Activated naive CD8-positive, alpha-beta T cell (primary cell): ENCODE measurements around the gene PCDHGC3.

ENCODE experiments used
- H3K27ac Mint-ChIP-seq: one replicate; pipeline ENCODE4 v1.8.0; 2021; ENCODE audit warnings: mixed read lengths
- H3K27me3 Mint-ChIP-seq: one replicate; pipeline ENCODE4 v1.8.0; 2021; ENCODE audit warnings: mixed read lengths
- H3K36me3 Mint-ChIP-seq: one replicate; pipeline ENCODE4 v1.8.0; 2021; ENCODE audit warnings: mixed read lengths
- H3K4me1 Mint-ChIP-seq: one replicate; pipeline ENCODE4 v1.8.0; 2021; ENCODE audit warnings: low read depth, mixed read lengths
- H3K4me3 Mint-ChIP-seq: one replicate; pipeline ENCODE4 v1.8.0; 2021; ENCODE audit warnings: mild to moderate bottlenecking, mixed read lengths
- H3K9me3 Mint-ChIP-seq: one replicate; pipeline ENCODE4 v1.8.0; 2021; ENCODE audit warnings: low read depth, mixed read lengths

PCDHGC3 gene

GRCh38 chr5:141510160-141510559 is 34.4 kb downstream of the PCDHGC3 start:
- H3K27me3 Mint-ChIP-seq = no peaks in the 10 kb centered on the region
- peaks cover 29% of the 10 kb centered on the region for H3K4me1 Mint-ChIP-seq
- no peaks in the 10 kb centered on the region for H3K9me3 Mint-ChIP-seq
- H3K4me3 Mint-ChIP-seq = no peak overlapping the region
- no peak overlapping the region for H3K27ac Mint-ChIP-seq
- H3K36me3 Mint-ChIP-seq = no peaks in the 10 kb centered on the region

- Mint-ChIP-seq H3K36me3 (no peaks in the 10 kb centered on the region), H3K9me3 (no peaks in the 10 kb centered on the region), H3K27me3 (no peaks in the 10 kb centered on the region), H3K4me3 (peak overlapping the region; percentile 66), H3K4me1 (peaks cover 31% of the 10 kb centered on the region), H3K27ac (no peak overlapping the region)
Measured at GRCh38 chr5:141510850-141511601, 35.3 kb downstream of the PCDHGC3 start.

- no peaks in the 10 kb centered on the region for H3K9me3 Mint-ChIP-seq
- H3K27ac Mint-ChIP-seq = no peak overlapping the region
- no peaks in the 10 kb centered on the region for H3K36me3 Mint-ChIP-seq
- peak overlapping the region; percentile 66 for H3K4me3 Mint-ChIP-seq
- H3K4me1 Mint-ChIP-seq = peaks cover 31% of the 10 kb centered on the region
- no peaks in the 10 kb centered on the region for H3K27me3 Mint-ChIP-seq
Measured at GRCh38 chr5:141511771-141512325, 36.1 kb downstream of the PCDHGC3 start.

- H3K4me1 Mint-ChIP-seq = peaks cover 31% of the 10 kb centered on the region
- no peaks in the 10 kb centered on the region for H3K27me3 Mint-ChIP-seq
Measured at GRCh38 chr5:141512390-141512910, 36.7 kb downstream of the PCDHGC3 start.

GRCh38 chr5:141512911-141513626 is 37.3 kb downstream of the PCDHGC3 start:
- peak overlapping the region; percentile 90 for H3K4me3 Mint-ChIP-seq
- H3K36me3 Mint-ChIP-seq = peaks cover 2% of the 10 kb centered on the region
- no peaks in the 10 kb centered on the region for H3K27me3 Mint-ChIP-seq
- H3K9me3 Mint-ChIP-seq = no peaks in the 10 kb centered on the region
- H3K27ac Mint-ChIP-seq = peak overlapping the region; percentile 80
- peaks cover 31% of the 10 kb centered on the region for H3K4me1 Mint-ChIP-seq

More at GRCh38 chr5:141512390-141512910, 36.7 kb downstream of the PCDHGC3 start:
- H3K9me3 Mint-ChIP-seq = no peaks in the 10 kb centered on the region
- peak overlapping the region; percentile 80 for H3K27ac Mint-ChIP-seq
- H3K4me3 Mint-ChIP-seq = peak overlapping the region; percentile 90
- H3K36me3 Mint-ChIP-seq = peaks cover 2% of the 10 kb centered on the region

GRCh38 chr5:141513627-141514329 is 38.0 kb downstream of the PCDHGC3 start:
- Mint-ChIP-seq H3K27me3 (no peaks in the 10 kb centered on the region), H3K9me3 (no peaks in the 10 kb centered on the region), H3K4me3 (peak overlapping the region; percentile 90), H3K27ac (peak overlapping the region; percentile 79), H3K4me1 (peaks cover 31% of the 10 kb centered on the region), H3K36me3 (peaks cover 2% of the 10 kb centered on the region)

GRCh38 chr5:141514330-141515133 is 38.8 kb downstream of the PCDHGC3 start:
- Mint-ChIP-seq H3K4me3 (peak overlapping the region; percentile 90), H3K36me3 (peaks cover 2% of the 10 kb centered on the region), H3K27ac (peak overlapping the region; percentile 16), H3K9me3 (no peaks in the 10 kb centered on the region), H3K4me1 (peaks cover 26% of the 10 kb centered on the region), H3K27me3 (no peaks in the 10 kb centered on the region)

- Mint-ChIP-seq H3K4me3 (peak overlapping the region; percentile 43), H3K36me3 (peaks cover 2% of the 10 kb centered on the region), H3K27ac (peak overlapping the region; percentile 41), H3K27me3 (no peaks in the 10 kb centered on the region), H3K9me3 (no peaks in the 10 kb centered on the region), H3K4me1 (peaks cover 29% of the 10 kb centered on the region)
Measured at GRCh38 chr5:141515141-141515540, 39.4 kb downstream of the PCDHGC3 start.

GRCh38 chr5:141515946-141516671 is 40.3 kb downstream of the PCDHGC3 start:
- Mint-ChIP-seq H3K27ac (no peak overlapping the region), H3K36me3 (peaks cover 2% of the 10 kb centered on the region)

GRCh38 chr5:141516672-141517025 is 40.9 kb downstream of the PCDHGC3 start:
- Mint-ChIP-seq H3K36me3 (peaks cover 5% of the 10 kb centered on the region), H3K27me3 (no peaks in the 10 kb centered on the region), H3K4me3 (no peak overlapping the region), H3K9me3 (no peaks in the 10 kb centered on the region), H3K27ac (peak overlapping the region; percentile 28), H3K4me1 (peaks cover 37% of the 10 kb centered on the region)

More at GRCh38 chr5:141515946-141516671, 40.3 kb downstream of the PCDHGC3 start:
- Mint-ChIP-seq H3K9me3 (no peaks in the 10 kb centered on the region), H3K4me3 (no peak overlapping the region), H3K4me1 (peaks cover 32% of the 10 kb centered on the region), H3K27me3 (no peaks in the 10 kb centered on the region)

- H3K27me3 Mint-ChIP-seq = no peaks in the 10 kb centered on the region
- H3K9me3 Mint-ChIP-seq = no peaks in the 10 kb centered on the region
- peaks cover 5% of the 10 kb centered on the region for H3K36me3 Mint-ChIP-seq
- peaks cover 41% of the 10 kb centered on the region for H3K4me1 Mint-ChIP-seq
- H3K4me3 Mint-ChIP-seq = no peak overlapping the region
- H3K27ac Mint-ChIP-seq = no peak overlapping the region
Measured at GRCh38 chr5:141517312-141517711, 41.5 kb downstream of the PCDHGC3 start.

- Mint-ChIP-seq H3K36me3 (peaks cover 5% of the 10 kb centered on the region), H3K27me3 (no peaks in the 10 kb centered on the region), H3K4me1 (peaks cover 38% of the 10 kb centered on the region)
Measured at GRCh38 chr5:141517880-141518617, 42.3 kb downstream of the PCDHGC3 start.

GRCh38 chr5:141518618-141519015 is 42.9 kb downstream of the PCDHGC3 start:
- Mint-ChIP-seq H3K27ac (no peak overlapping the region), H3K4me3 (no peak overlapping the region), H3K27me3 (no peaks in the 10 kb centered on the region), H3K9me3 (no peaks in the 10 kb centered on the region), H3K4me1 (peaks cover 35% of the 10 kb centered on the region), H3K36me3 (peaks cover 5% of the 10 kb centered on the region)

More at GRCh38 chr5:141517880-141518617, 42.3 kb downstream of the PCDHGC3 start:
- H3K27ac Mint-ChIP-seq = no peak overlapping the region
- H3K4me3 Mint-ChIP-seq = no peak overlapping the region
- H3K9me3 Mint-ChIP-seq = no peaks in the 10 kb centered on the region
